HT-29 (cell line): ENCODE measurements around the gene TCP1. TPM values are rescaled to one million over a fixed set of nuclear protein-coding genes. Genes with fewer than 3 reads are reported as not detected.
A peak's percentile ranks its signal among the peaks of the same experiment; 100 is the strongest.
"Not testable (repeated sequence)": the region's sequence is repeated elsewhere in the genome, so short reads cannot be mapped to it uniquely, and the experiment has no call there.

ENCODE experiments used
- DNase-seq: peaks from one replicate; pipeline ENCODE4 v3.0.0-alpha.2; 2015; ENCODE audit warnings: low spot score
- total RNA-seq: library from RNA; depleted of rRNA; stranded (reverse); fragments of >200 nt; shearing (Covaris generic); gene quantifications from 2 replicates; pipeline ENCODE4 v1.2.3, GENCODE V29; 2014

Gene TCP1
- total RNA-seq, 1 experiment from 2014 or later, result 401 TPM

GRCh38 chr6:159817951-159818739, 28.7 kb upstream of the TCP1 start:
- no peak for DNase-seq

- DNase-seq, result not testable (repeated sequence)
Observed at GRCh38 chr6:159816775-159817174, 27.4 kb upstream of the TCP1 start.

GRCh38 chr6:159815410-159815809, 26.0 kb upstream of the TCP1 start:
- no peak for DNase-seq

GRCh38 chr6:159813781-159814180, 24.4 kb upstream of the TCP1 start:
- DNase-seq, result no peak

- no peak for DNase-seq
Observed at GRCh38 chr6:159809149-159809548, 19.7 kb upstream of the TCP1 start.

- no peak for DNase-seq
Observed at GRCh38 chr6:159808647-159809046, 19.2 kb upstream of the TCP1 start.

- no peak for DNase-seq
Observed at GRCh38 chr6:159807150-159807858, 17.9 kb upstream of the TCP1 start.

- DNase-seq, result no peak
Observed at GRCh38 chr6:159806021-159806458, 16.6 kb upstream of the TCP1 start.

- no peak for DNase-seq
Observed at GRCh38 chr6:159805440-159806020, 16.1 kb upstream of the TCP1 start.

- no peak for DNase-seq
Observed at GRCh38 chr6:159804504-159804903, 15.1 kb upstream of the TCP1 start.

GRCh38 chr6:159801935-159802334, 12.5 kb upstream of the TCP1 start:
- no peak for DNase-seq

GRCh38 chr6:159800141-159800865, 10.9 kb upstream of the TCP1 start, which contains the start of gene PNLDC1:
Gene PNLDC1, plus strand, starts transcription at chr6:159800276. Its CDS starts 32 bp downstream, at chr6:159800308.
- DNase-seq, result no peak

GRCh38 chr6:159797554-159797953, 8.2 kb upstream of the TCP1 start:
- no peak for DNase-seq

GRCh38 chr6:159794976-159795375, 5.6 kb upstream of the TCP1 start:
- DNase-seq, result not testable (repeated sequence)

- DNase-seq, result peak; percentile 30
Observed at GRCh38 chr6:159790956-159791598, 1.7 kb upstream of the TCP1 start.

- peak; percentile 89 for DNase-seq
Observed at GRCh38 chr6:159790149-159790955, 950 bp upstream of the TCP1 start, which contains the start of gene MRPL18. Gene MRPL18, plus strand, starts transcription at chr6:159790467. Its CDS starts 121 bp downstream, at chr6:159790588.

- peak; percentile 41 for DNase-seq
Observed at GRCh38 chr6:159788753-159789376, 537 bp downstream of the TCP1 start.

GRCh38 chr6:159788276-159788675, 1.1 kb downstream of the TCP1 start:
- peak; percentile 7 for DNase-seq

GRCh38 chr6:159778542-159779103, 10.8 kb downstream of the TCP1 start:
- no peak for DNase-seq
